Erythroblast (primary cell): ENCODE data around the gene EXOSC1.
"Not testable (repeated sequence)": the region's sequence is repeated elsewhere in the genome, so short reads cannot be mapped to it uniquely, and the experiment has no call there.

ENCODE experiments used
- DNase-seq, 2 experiments: peaks; one replicate each; lab custom pipeline; 2025; lab: John Stamatoyannopoulos, UW
- GATA1 ChIP-seq: IDR thresholded peaks from 2 replicates; pipeline ENCODE4 v1.6.1; 2011; ENCODE audit warnings: low read depth, mild to moderate bottlenecking, control low read depth, low read length, moderate library complexity
- POLR2A ChIP-seq: IDR thresholded peaks from 2 replicates; pipeline ENCODE4 v1.6.1; 2011; ENCODE audit warnings: mild to moderate bottlenecking, low read length

The EXOSC1 gene

GRCh38 chr10:97445357-97445721 is 467 bp downstream of the EXOSC1 start:
- DNase-seq = peak; percentile 45 to 56
- TF ChIP-seq POLR2A (no peak), GATA1 (no peak)

DNA sequence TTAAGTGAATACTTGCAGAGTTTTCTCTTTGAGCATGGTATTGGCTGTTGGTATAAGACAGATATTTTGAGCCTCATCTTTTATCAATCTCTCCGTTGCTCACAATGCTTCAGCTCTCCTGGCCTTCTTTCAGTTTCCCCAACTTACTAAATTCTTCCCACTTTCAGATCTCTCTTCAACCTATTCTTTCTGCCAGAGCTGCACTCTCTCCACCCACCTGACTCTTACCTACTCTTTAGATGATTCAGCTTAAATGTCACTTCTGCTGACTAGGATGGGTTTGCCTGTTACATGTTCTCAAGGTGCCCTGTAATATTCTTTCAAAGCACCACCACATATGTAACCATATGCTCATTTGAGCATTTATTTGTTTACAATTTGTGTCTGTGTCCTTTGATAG is 1.6 kb downstream of the EXOSC1 start:
- no peak for TF ChIP-seq GATA1
- TF ChIP-seq POLR2A = no peak

DNA sequence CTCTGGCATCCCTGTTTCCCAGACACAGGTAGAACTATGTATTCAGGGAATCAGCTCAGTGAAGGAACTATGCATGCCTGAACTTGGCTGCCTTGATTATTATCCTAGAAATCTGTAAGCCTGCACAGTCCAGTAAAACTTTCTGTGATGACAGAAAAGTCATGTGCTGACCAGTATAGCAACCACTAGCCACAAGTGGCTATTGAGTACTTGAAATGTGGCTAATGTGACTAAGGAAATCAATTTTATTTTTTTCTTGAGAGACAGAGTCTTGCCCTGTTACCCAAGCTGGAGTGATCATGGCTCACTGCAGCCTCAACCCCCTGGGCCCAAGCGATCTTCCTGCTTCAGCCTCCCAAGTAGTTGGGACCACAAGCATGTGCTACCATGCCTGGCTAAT is 3.5 kb downstream of the EXOSC1 start:
- no peak for DNase-seq
- TF ChIP-seq GATA1 = no peak
- no peak for TF ChIP-seq POLR2A

More for the DNA sequence above, 1.6 kb downstream of the EXOSC1 start:
- DNase-seq = no peak

GRCh38 chr10:97435211-97435610 is 10.6 kb downstream of the EXOSC1 start:
- TF ChIP-seq GATA1 (no peak), POLR2A (no peak)
- no peak for DNase-seq

- DNase-seq = no peak
- TF ChIP-seq POLR2A = no peak
- TF ChIP-seq GATA1 = no peak
Measured at GRCh38 chr10:97434557-97434956, 11.2 kb downstream of the EXOSC1 start.

GRCh38 chr10:97434055-97434454 is 11.8 kb downstream of the EXOSC1 start:
- DNase-seq = no peak
- no peak for TF ChIP-seq GATA1
- TF ChIP-seq POLR2A = no peak

GRCh38 chr10:97428572-97428981 is 17.2 kb downstream of the EXOSC1 start:
- no peak for DNase-seq
- TF ChIP-seq POLR2A = no peak
- TF ChIP-seq GATA1 = no peak

DNA sequence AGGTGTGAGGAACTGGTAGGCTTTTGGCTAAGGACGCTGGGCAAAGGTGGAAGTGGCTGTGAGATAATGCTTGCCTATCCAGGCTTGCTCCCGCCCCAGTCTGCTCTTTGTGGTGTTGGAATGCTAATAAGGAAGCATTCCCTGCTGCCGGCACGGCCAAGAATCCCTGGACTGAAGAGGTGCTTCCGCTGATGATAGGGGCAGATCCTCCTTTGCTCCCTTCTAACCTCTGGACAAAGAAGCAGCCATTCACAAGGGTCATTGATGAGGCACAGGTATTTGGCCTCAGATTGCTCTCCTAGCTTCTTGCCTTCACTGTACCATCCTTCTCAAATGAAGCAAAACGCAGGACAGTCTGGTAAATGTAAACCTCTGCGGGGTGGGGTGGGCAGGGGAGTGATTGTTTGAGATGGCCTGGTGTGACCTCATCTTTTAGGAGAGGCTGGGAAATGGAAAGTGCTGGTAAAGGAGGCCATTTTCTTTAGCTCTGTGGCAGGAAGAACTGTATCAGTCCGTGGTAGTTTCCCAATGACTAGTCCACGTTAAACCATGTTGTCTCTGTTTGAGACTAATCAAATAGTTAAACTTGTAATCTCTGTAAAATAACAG is 18.1 kb downstream of the EXOSC1 start:
- peak in 1 of 2 experiments; percentile 23 for DNase-seq
- TF ChIP-seq GATA1 = no peak
- no peak for TF ChIP-seq POLR2A

GRCh38 chr10:97426776-97427570 is 18.8 kb downstream of the EXOSC1 start:
- TF ChIP-seq GATA1 (no peak), POLR2A (no peak)
- peak in 1 of 2 experiments; percentile 39 for DNase-seq

DNA sequence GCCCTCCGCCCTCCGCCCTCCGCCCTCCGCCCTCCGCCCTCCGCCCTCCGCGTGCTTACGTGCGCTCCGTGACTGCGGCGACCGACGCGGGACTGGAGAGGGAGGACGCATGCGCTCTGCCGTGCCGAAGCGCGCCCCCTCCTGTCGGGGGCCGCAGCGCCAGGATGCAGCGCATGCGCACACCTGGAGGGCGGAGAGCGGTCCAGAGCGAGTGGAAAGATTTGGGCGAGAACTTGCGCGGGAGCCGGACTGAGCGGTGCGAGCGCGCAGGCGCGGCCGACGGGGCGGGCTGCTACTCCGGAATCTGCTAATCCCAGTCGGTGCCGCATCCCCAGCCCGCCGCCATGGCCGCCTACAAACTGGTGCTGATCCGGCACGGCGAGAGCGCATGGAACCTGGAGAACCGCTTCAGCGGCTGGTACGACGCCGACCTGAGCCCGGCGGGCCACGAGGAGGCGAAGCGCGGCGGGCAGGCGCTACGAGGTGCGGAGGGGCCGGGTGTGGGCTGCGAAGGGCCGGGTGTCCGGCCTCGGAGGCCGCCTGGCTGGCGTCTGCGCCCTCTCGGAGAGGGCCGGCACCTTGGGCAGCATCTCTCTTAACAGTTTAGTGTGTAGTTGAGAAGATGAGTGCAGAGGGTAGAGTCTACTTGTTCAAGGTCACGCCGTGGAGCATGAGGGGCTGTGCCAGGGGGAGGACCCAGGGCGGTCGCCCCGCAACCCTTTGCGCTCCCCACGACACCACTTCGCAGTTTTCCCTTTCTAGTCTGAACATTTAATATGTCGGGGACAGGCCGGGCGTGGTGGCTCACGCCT is 19.6 kb downstream of the EXOSC1 start, which contains the start of gene PGAM1:
Gene PGAM1, plus strand, starts transcription at position 228 of the 812 bp plus-strand sequence. Its CDS starts 117 bp downstream, at position 345.
- peak; percentile 97 to 98 for DNase-seq
- TF ChIP-seq POLR2A (peak; percentile 76), GATA1 (no peak)

- DNase-seq = not testable (repeated sequence)
Measured at GRCh38 chr10:97423757-97424098, 22.1 kb downstream of the EXOSC1 start.

DNA sequence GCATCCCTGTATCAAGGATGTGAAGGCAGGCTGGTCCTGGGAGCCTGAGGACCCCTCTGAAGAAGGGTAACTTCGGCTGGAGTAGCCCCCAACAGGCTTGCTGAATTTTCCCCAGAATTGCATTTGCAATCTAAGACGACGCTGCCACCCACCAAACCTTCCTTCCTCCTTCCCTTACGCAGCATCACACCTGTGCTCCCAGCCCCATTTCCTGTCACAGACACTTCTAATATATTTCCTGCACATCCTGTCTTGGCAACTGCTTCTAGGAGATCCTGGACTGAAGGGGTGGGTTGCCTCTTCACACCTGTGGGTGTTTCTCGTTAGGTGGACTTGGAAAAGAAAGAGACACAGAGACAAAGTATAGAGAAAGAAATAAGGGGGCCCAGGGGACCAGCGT is 29.2 kb downstream of the EXOSC1 start:
- no peak for DNase-seq
- TF ChIP-seq POLR2A = no peak
- no peak for TF ChIP-seq GATA1

DNA sequence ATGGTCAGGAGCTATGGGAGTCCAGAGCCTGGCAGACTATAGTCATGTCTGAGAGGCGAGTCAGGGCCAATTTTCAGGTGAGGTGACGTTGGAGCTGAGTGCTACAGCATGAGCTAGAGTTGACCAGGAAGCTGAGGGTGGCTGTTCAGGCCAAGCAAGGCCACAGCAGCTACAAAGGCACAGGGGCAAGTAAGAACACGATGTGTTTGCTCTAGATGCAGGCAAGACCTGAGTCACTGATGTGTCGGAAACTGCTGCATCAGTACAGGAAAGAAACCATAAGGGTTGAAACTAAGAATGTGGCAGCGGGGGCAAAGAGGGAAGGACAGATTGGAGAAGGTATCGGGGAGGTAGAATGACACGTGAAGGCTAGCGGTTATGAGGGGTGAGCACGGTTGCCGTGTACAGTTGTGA is 32.9 kb downstream of the EXOSC1 start:
- DNase-seq = no peak
- no peak for TF ChIP-seq POLR2A

DNA sequence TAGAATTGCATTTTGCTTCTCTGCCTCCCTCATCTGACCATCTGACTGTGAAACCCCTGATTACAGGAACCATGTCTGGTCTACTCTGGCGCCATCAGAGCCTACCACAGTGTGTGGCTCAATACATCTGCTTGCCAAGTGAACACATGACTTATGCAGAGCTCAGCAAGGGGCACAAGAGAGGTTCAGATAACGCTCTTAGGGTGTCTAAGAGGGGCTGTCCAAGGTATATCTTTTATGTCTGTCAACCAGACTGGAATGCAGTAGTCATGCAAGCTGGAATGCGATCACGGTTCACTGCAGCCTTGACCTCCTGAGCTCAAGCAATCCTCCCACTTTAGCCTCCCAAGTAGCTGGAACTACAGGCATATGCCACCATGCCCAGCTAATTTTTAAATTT is 34.4 kb downstream of the EXOSC1 start:
- no peak for DNase-seq
- TF ChIP-seq POLR2A (no peak), GATA1 (no peak)

DNA sequence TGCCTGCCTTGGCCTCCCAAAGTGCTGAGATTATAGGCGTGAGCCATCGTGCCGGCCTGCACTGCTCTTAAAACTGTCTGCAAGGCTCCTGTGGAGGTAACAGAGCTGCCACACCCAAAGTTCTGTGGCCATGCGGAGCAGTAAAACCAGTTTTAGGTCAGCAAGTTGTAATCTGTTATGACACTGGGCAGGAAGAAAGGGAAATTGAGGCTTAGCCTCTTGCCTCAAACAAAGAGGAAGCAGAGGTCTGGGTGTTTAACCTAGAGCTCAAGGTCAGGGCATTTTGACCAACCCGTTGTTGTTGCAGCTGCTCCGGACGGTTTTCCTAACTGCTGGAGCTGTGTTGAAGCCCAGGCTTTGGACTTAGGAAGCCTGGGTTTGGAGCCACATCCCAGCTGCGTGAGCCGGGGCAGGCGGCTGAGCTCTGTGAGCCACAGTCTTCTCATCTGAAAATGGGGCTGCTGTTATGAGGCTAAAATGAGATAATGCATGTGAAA is 37.3 kb downstream of the EXOSC1 start:
- no peak for TF ChIP-seq POLR2A
- no peak for TF ChIP-seq GATA1
- no peak for DNase-seq
